H1 (cell line): ENCODE results near the gene TJP3. TPM values are rescaled to one million over a fixed set of nuclear protein-coding genes. Genes with fewer than 3 reads are reported as not detected.

Experiments
- CTCF ChIA-PET: fragments of 300-600 bp; sonication (Branson Sonifier 250); formaldehyde crosslinking; loops from one replicate; lab custom pipeline; 2021; ENCODE audit not compliant: partially characterized antibody; lab: Charles Lee
- POLR2A ChIA-PET: fragments of 300-600 bp; sonication (Branson Sonifier 250); formaldehyde crosslinking; loops from one replicate; lab custom pipeline; 2021; ENCODE audit warnings: inconsistent platforms; ENCODE audit not compliant: partially characterized antibody; lab: Charles Lee
- DNase-seq, 2 experiments: peaks; one replicate each; pipeline versions ENCODE4 v3.0.0 to v3.0.0-alpha.2; 2010 to 2022; ENCODE audit warnings: low spot score in 2 of 2, low read depth in 1 of 2, mixed read lengths in 1 of 2
- FAIRE-seq: peaks from 2 replicates; lab custom pipeline; 2011; peaks lifted over from hg19 to GRCh38; lab: Jason Lieb, UNC
- H2AFZ ChIP-seq: 2 replicates; pipeline ENCODE4 v1.8.1; 2012; ENCODE audit warnings: low read length, inconsistent platforms
- H2AK5ac ChIP-seq: 2 replicates; pipeline ENCODE4 v1.6.1; 2013; ENCODE audit warnings: low read depth, low read length
- H2BK120ac ChIP-seq: replicated peaks from 2 replicates; pipeline ENCODE3; 2013; ENCODE audit warnings: low read depth, low read length, inconsistent platforms
- H2BK12ac ChIP-seq: 2 replicates; pipeline ENCODE4 v1.6.1; 2013; ENCODE audit warnings: low read depth, low read length
- H2BK15ac ChIP-seq: 2 replicates; pipeline ENCODE4 v1.6.1; 2013; ENCODE audit warnings: low read length
- H2BK20ac ChIP-seq: 2 replicates; pipeline ENCODE4 v1.6.1; 2013; ENCODE audit warnings: low read length
- H2BK5ac ChIP-seq: 2 replicates; pipeline ENCODE4 v1.6.1; 2013; ENCODE audit warnings: low read depth, low read length
- H3K14ac ChIP-seq: 2 replicates; pipeline ENCODE4 v1.6.1; 2013; ENCODE audit warnings: inconsistent platforms; ENCODE audit not compliant: insufficient read length
- H3K18ac ChIP-seq: 2 replicates; pipeline ENCODE4 v1.6.1; 2013; ENCODE audit warnings: low read length; ENCODE audit errors: extremely low read depth
- H3K23ac ChIP-seq: 2 replicates; pipeline ENCODE4 v1.6.1; 2013; ENCODE audit warnings: inconsistent platforms; ENCODE audit not compliant: insufficient read length
- H3K23me2 ChIP-seq: 2 replicates; pipeline ENCODE4 v1.6.1; 2013; ENCODE audit warnings: low read depth, low read length
- H3K27ac ChIP-seq: 2 replicates; pipeline ENCODE4 v1.6.1; 2011; ENCODE audit warnings: low read depth, low read length, inconsistent platforms
- H3K27me3 ChIP-seq, 4 experiments: replicated peaks in 1 of 4; 1 replicate in 1 of 4; 2 replicates in 3 of 4; pipeline versions ENCODE4 v1.6.1 to v1.8.1; 2011 to 2013; ENCODE audit warnings: low read length in 3 of 4, mild to moderate bottlenecking in 3 of 4, inconsistent platforms in 2 of 4, mixed read lengths in 2 of 4, moderate library complexity in 1 of 4; ENCODE audit not compliant: control insufficient read depth in 3 of 4, insufficient read depth in 3 of 4; ENCODE audit errors: extremely low read depth in 1 of 4
- H3K36me3 ChIP-seq, 4 experiments: 2 replicates each; pipeline versions ENCODE4 v1.6.1 to v1.8.1; 2011 to 2013; ENCODE audit warnings: mild to moderate bottlenecking in 4 of 4, low read length in 3 of 4, moderate library complexity in 2 of 4, control low read depth in 1 of 4, inconsistent platforms in 1 of 4; ENCODE audit not compliant: insufficient read depth in 4 of 4, control insufficient read depth in 2 of 4
- H3K4ac ChIP-seq: replicated peaks from 2 replicates; pipeline ENCODE3; 2013; ENCODE audit warnings: low read length, low read depth, mixed read lengths, inconsistent platforms; ENCODE audit not compliant: insufficient read length
- H3K4me1 ChIP-seq, 4 experiments: replicated peaks in 1 of 4; 1 replicate in 1 of 4; 2 replicates in 3 of 4; pipeline versions ENCODE4 v1.6.1 to v1.8.1; 2011 to 2013; ENCODE audit warnings: low read length in 3 of 4, inconsistent platforms in 2 of 4, mixed read lengths in 1 of 4; ENCODE audit not compliant: insufficient read depth in 4 of 4, control insufficient read depth in 3 of 4
- H3K4me2 ChIP-seq, 2 experiments: 2 replicates each; pipeline versions ENCODE4 v1.6.1 to v1.8.1; 2011 to 2013; ENCODE audit warnings: low read depth in 2 of 2, low read length in 2 of 2, control low read depth in 1 of 2, inconsistent platforms in 1 of 2, mild to moderate bottlenecking in 1 of 2; ENCODE audit not compliant: insufficient read depth in 1 of 2
- H3K4me3 ChIP-seq, 4 experiments: fragments of 200-600, 300-600 bp in 1 of 4; sonication (generic), shearing (Covaris generic), sonication (Bioruptor Twin) in 1 of 4; 2 replicates each; pipeline versions ENCODE4 v1.5.1 to v1.8.1; 2011 to 2016; ENCODE audit warnings: low read length in 4 of 4, low read depth in 3 of 4, control low read depth in 2 of 4, inconsistent platforms in 2 of 4, mild to moderate bottlenecking in 2 of 4, mixed read lengths in 1 of 4, moderate library complexity in 1 of 4; ENCODE audit not compliant: insufficient read depth in 2 of 4; ENCODE audit errors: extremely low read depth in 1 of 4
- H3K56ac ChIP-seq: replicated peaks from 2 replicates; pipeline ENCODE3; 2013; ENCODE audit warnings: low read depth, mild to moderate bottlenecking, mixed read lengths, low read length, inconsistent platforms; ENCODE audit not compliant: insufficient read length
- H3K79me1 ChIP-seq: 2 replicates; pipeline ENCODE4 v1.6.1; 2013; ENCODE audit warnings: low read depth, low read length, control low read depth
- H3K79me2 ChIP-seq, 2 experiments: 2 replicates each; pipeline versions ENCODE4 v1.6.1 to v1.8.1; 2012 to 2013; ENCODE audit warnings: low read length in 2 of 2, mild to moderate bottlenecking in 2 of 2, inconsistent platforms in 1 of 2; ENCODE audit not compliant: insufficient read depth in 2 of 2, control insufficient read depth in 1 of 2
- H3K9ac ChIP-seq, 4 experiments: replicated peaks in 1 of 4; 1 replicate in 1 of 4; 2 replicates in 3 of 4; pipeline versions ENCODE4 v1.6.1 to v1.8.1; 2011 to 2013; ENCODE audit warnings: low read depth in 3 of 4, low read length in 3 of 4, control low read depth in 2 of 4, mild to moderate bottlenecking in 2 of 4, moderate library complexity in 2 of 4, inconsistent platforms in 1 of 4; ENCODE audit errors: extremely low read depth in 1 of 4
- H3K9me3 ChIP-seq, 2 experiments: 2 replicates each; pipeline versions ENCODE4 v1.6.1 to v1.8.1; 2012 to 2013; ENCODE audit warnings: mild to moderate bottlenecking in 2 of 2, moderate library complexity in 2 of 2, control low read depth in 1 of 2, inconsistent platforms in 1 of 2, low read depth in 1 of 2, low read length in 1 of 2, mixed read lengths in 1 of 2; ENCODE audit not compliant: insufficient read depth in 2 of 2
- H4K20me1 ChIP-seq, 2 experiments: replicated peaks in 1 of 2; 2 replicates each; pipeline versions ENCODE3 to v1.8.1; 2011 to 2013; ENCODE audit warnings: inconsistent platforms in 2 of 2, low read length in 2 of 2, mild to moderate bottlenecking in 1 of 2; ENCODE audit not compliant: insufficient read depth in 2 of 2, control insufficient read depth in 1 of 2
- H4K5ac ChIP-seq: 2 replicates; pipeline ENCODE4 v1.6.1; 2013; ENCODE audit warnings: low read length, low read depth, mixed read lengths, inconsistent platforms; ENCODE audit not compliant: insufficient read length
- H4K8ac ChIP-seq: 2 replicates; pipeline ENCODE4 v1.8.0; 2013; ENCODE audit warnings: mild to moderate bottlenecking, moderate library complexity, low read length, inconsistent platforms; ENCODE audit not compliant: insufficient read depth; ENCODE audit errors: extremely low read depth
- H4K91ac ChIP-seq: replicated peaks from 2 replicates; pipeline ENCODE3; 2013; ENCODE audit warnings: low read length, mixed read lengths, inconsistent platforms; ENCODE audit not compliant: insufficient read length
- CHD1 ChIP-seq: IDR thresholded peaks from 2 replicates; pipeline ENCODE4 v1.6.1; 2012; ENCODE audit warnings: low read depth, low read length, improper control_type of control experiment
- HDAC6 ChIP-seq: IDR thresholded peaks from one replicate; pipeline ENCODE4 v1.7.1; 2012; ENCODE audit warnings: low read depth, mild to moderate bottlenecking, inconsistent platforms, low read length, moderate library complexity
- JUND ChIP-seq: IDR thresholded peaks from 2 replicates; pipeline ENCODE4 v1.6.1; 2011; ENCODE audit warnings: mild to moderate bottlenecking, improper control_type of control experiment, low read length
- NRF1 ChIP-seq: IDR thresholded peaks from 2 replicates; pipeline ENCODE4 v1.6.1; 2011; ENCODE audit warnings: mild to moderate bottlenecking, low read depth, low read length, improper control_type of control experiment
- RAD21 ChIP-seq, 2 experiments: IDR thresholded peaks in 1 of 2; conservative IDR thresholded peaks in 1 of 2; 2 replicates each; pipeline ENCODE4 v1.6.1; 2011; ENCODE audit warnings: low read depth in 2 of 2, low read length in 2 of 2, improper control_type of control experiment in 1 of 2, inconsistent platforms in 1 of 2, mild to moderate bottlenecking in 1 of 2, moderate library complexity in 1 of 2
- WGBS, 2 experiments: shearing (Covaris generic) in 1 of 2; methylation state at CpG; one replicate each; pipeline versions ENCODE4 v1.1.6 to v1.1.7; 2013 to 2015; ENCODE audit warnings: low lambda C conversion rate in 2 of 2, mixed read lengths in 2 of 2, inconsistent platforms in 1 of 2, low coverage in 1 of 2, missing lambda C conversion rate in 1 of 2; ENCODE audit not compliant: insufficient replicate concordance in 2 of 2, insufficient coverage in 1 of 2, insufficient read length in 1 of 2; ENCODE audit errors: extremely low coverage in 1 of 2, missing lambda C conversion rate in 1 of 2; 5-methylcytosine and 5-hydroxymethylcytosine counted together
- polyA plus RNA-seq, 7 experiments: library from polyadenylated mRNA; depleted of rRNA in 3 of 7; stranded (reverse) in 5 of 7; unstranded in 2 of 7; fragments of >200 nt in 5 of 7; fragments of 200-250 nt in 2 of 7; gene quantifications; 1 replicate in 5 of 7; 2 replicates in 1 of 7; 4 replicates in 1 of 7; pipeline versions ENCODE4 v1.2.1 to v1.2.3, GENCODE V29; 2011 to 2013; ENCODE audit warnings: missing spikeins in 2 of 7, mixed read lengths in 2 of 7
- total RNA-seq: library from RNA; stranded (reverse); fragmentation: NEBNext Ultra II Directional; extraction: Animal tissue kit (Norgen Biotek cat#: 25700); gene quantifications from 2 replicates; pipeline ENCODE4 v1.2.1, GENCODE V29; 2021

TJP3 gene
- total and polyA plus RNA-seq, 2 of the 8 experiments (the other 6 are each of a cell fraction or from before 2014, with no cell fraction given): 17.1 to 26.1 TPM

GRCh38 chr19:3753631-3754410 lies 45.6 kb downstream of the TJP3 start:
- Histone ChIP-seq H3K27ac (no peak overlapping the region), H2BK120ac (no peak overlapping the region), H3K23me2 (no peaks in the 10 kb centered on the region), H3K79me2 (no peaks in the 10 kb centered on the region), H3K9ac (no peak overlapping the region), H3K79me1 (no peaks in the 10 kb centered on the region), H3K4me2 (no peak overlapping the region), H3K56ac (no peak overlapping the region), H2BK15ac (no peak overlapping the region), H3K4me1 (no peaks in the 10 kb centered on the region), H2BK5ac (no peak overlapping the region), H2AK5ac (no peak overlapping the region), H4K20me1 (peaks cover 0 to 4% of the 10 kb centered on the region in 2 experiments), H3K27me3 (no peaks in the 10 kb centered on the region), H4K5ac (no peak overlapping the region), H3K4ac (no peak overlapping the region), H4K8ac (no peak overlapping the region), H3K4me3 (no peak overlapping the region), H3K36me3 (peaks cover 0 to 23% (median 12%) of the 10 kb centered on the region in 4 experiments; a peak in 5 of 8 replicates), H4K91ac (no peak overlapping the region), H2BK20ac (no peak overlapping the region), H2BK12ac (no peak overlapping the region), H3K14ac (no peak overlapping the region), H2AFZ (no peak overlapping the region), H3K23ac (no peak overlapping the region), H3K9me3 (no peaks in the 10 kb centered on the region), H3K18ac (no peak overlapping the region)
- no peak for DNase-seq
- ChIA-PET POLR2A (no interaction called here), CTCF (interaction anchor here (0.6 to 1.8 kb wide), 2 partner anchors 16 to 136 kb away, joined by 3 to 5 read pairs; no protein-coding TSS in a partner anchor)
- no peak for FAIRE-seq
- WGBS, 2 experiments: 95% methylated on average over 33 of the region's 51 CpGs; no CpG with 5 or more reads in 1 of the 2 experiments
- TF ChIP-seq CHD1 (no peak), NRF1 (no peak), RAD21 (IDR thresholded peaks at IDR 0.05 in 1 of 2, conservative IDR thresholded peaks at IDR 0.05 in 1 of 2; ENCODE audit: low read depth in 2 of 2, low read length in 2 of 2) (no peak), JUND (no peak), HDAC6 (no peak)
